Stimulated activated CD4-positive, alpha-beta T cell treated with anti-CD3 and anti-CD28 coated beads, Interleukin-2, amount 100 ng/mL, for 4 hours (primary cell): ENCODE data around the gene RIPK3.
"Not testable (repeated sequence)": the region's sequence is repeated elsewhere in the genome, so short reads cannot be mapped to it uniquely, and the experiment has no call there.

ENCODE experiments used
- DNase-seq: peaks from one replicate; pipeline ENCODE4 v3.0.0-alpha.2; 2020; ENCODE audit warnings: low read depth

Gene RIPK3

DNA sequence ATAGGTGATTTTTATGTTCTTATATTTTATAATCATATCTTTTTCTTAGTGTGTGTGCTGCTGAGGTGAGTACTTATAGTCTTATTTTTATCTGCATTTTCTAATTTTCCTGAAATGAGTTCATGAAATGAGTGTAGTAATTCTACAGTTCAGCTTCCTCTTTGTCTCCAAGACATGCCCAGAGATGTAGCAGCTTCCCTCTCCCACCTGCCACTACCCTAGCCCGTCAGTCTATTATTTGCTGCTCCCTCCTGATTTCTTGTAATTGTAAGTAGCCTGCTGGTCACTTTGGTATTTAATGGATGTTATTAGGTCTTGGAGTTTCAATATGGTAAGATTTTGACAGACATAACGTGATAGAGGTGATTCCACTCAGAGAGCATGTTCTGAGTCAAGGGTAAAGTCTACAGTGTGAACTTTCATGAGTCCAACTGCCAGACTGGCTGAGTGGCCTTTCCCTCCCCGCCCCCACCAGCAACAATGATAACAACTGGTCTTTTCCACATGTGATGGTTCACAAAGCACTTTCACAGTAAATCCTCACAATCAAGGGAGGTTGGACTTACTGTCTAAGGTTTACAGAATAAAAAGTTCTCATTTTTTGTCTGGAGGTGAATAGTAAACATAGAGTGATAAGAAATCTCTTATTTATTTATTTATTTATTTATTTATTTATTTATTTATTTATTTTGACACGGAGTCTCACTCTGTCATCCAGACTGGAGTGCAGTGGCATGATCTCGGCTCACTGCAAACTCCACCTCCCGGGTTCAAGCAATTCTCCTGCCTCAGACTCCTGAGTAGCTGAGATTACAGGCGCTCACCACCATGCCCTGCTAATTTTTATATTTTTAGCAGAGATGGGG is 4.2 kb upstream of the RIPK3 start:
- DNase-seq, result no peak

- no peak for DNase-seq
These were observed 3.1 kb upstream of the RIPK3 start for GRCh38 chr14:24342889-24343288.

DNA sequence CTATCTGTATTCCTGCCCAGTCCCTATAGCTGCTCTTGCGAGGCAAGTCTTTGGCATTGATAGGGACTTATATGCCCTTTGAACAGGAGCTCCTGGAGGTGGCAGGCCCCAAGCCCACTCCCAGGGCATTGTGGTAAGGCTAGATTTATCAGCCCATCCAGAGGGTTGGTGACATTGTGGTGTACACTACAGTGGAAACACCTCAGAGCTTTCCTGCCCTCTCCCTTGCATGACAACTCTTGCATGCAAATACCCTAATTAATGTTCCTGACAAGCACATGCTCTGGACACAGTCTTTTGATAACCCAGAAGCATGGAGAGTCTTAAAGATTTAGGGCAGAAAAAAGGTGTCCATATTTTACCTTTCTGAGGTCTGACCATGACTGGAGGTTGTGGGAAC is 815 bp upstream of the RIPK3 start:
- DNase-seq, result no peak

GRCh38 chr14:24338843-24339242 is 948 bp downstream of the RIPK3 start:
- no peak for DNase-seq

- DNase-seq, result no peak
These were observed 2.0 kb downstream of the RIPK3 start for GRCh38 chr14:24337824-24338175.

DNA sequence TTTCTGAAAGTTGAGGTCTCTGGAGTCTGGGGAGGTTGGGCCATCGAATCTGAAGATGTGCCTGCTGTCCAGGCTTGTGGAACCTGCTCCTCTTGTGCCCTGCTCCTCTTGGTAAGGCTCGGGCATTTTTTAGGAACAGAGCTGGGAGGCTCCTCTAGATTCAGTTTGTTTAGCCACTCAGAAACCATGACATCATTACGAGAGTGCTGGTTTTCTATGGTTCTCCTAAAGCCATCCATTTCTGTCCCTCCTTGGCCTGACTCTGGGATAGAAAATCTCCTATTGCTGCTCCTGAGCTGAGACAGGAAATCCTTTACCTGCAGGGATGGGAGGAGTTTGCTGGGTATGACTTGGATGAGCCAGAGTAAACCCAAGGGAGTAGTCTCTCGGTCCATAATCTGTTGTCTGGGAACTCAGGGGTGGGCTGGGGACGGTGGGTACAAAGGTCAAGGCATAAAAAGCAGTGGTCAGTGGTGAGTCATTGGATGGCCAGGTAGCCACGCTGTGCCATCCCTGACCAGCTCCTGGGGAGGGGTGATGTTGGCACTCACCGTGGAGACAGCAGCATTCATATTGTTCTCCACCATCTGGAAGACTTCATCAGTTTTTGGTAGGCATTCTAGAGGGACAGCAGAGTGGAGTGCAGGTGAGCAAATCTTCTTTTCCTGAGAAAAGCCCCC is 2.5 kb downstream of the RIPK3 start:
- no peak for DNase-seq

- no peak for DNase-seq
These were observed 4.2 kb downstream of the RIPK3 start for GRCh38 chr14:24335461-24336171.

- no peak for DNase-seq
These were observed 5.1 kb downstream of the RIPK3 start, which contains the start of gene ADCY4 for GRCh38 chr14:24334431-24335291. Gene ADCY4, minus strand, starts transcription at chr14:24335071. Its CDS starts 419 bp downstream, at chr14:24334652.

- peak; percentile 84 for DNase-seq
These were observed 7.4 kb downstream of the RIPK3 start for GRCh38 chr14:24332268-24332993.

- DNase-seq, result no peak
These were observed 8.0 kb downstream of the RIPK3 start for GRCh38 chr14:24331731-24332267.

- no peak for DNase-seq
These were observed 8.7 kb downstream of the RIPK3 start for GRCh38 chr14:24330973-24331674.

DNA sequence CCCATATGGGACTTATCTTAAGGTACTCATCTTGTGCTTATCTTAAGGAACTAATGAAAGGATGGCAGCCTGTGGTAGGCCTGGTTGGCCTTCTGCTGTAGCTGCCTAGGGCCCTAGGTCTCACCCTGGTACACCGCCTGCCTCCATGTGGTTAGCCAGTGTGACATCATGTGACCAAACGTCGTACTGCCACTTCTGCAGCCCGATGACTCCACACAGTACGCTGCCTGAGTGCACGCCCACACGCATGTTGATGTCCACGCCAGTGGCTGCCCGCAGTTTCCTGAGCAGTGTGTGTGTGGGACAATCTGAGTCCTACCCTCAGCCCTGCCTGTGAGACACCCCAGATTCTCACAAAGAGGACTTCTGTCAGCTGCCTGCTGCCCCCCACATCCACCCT is 10.1 kb downstream of the RIPK3 start:
- DNase-seq, result no peak

DNA sequence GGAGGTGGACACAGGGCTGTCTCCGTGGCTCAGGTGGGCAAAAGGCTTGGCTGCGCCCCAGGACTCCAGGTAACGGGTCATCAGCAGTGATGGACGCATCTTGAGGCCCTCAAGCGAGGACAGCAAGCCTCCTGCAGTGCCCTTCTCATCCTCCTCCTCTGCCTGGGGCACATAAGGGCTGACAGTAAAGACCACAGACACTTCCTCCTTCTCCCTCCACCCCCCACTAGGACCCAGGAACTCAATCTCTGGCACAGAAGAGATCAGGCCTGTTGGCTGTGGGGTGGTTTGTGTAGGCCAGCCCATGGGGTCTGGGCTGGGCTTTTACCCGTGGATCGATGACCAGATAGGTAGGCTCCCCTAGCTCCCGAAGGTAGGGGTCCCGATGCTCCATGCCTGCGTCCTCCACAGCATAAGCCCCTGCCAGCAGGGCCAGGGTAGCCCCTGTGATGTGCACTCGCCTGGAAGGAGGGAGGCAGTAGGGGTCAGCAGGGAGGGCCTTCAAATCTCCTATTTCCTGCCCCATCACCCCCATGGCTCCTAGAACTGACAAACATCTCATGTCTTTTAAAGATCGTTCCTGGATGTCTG is 10.6 kb downstream of the RIPK3 start:
- no peak for DNase-seq

DNA sequence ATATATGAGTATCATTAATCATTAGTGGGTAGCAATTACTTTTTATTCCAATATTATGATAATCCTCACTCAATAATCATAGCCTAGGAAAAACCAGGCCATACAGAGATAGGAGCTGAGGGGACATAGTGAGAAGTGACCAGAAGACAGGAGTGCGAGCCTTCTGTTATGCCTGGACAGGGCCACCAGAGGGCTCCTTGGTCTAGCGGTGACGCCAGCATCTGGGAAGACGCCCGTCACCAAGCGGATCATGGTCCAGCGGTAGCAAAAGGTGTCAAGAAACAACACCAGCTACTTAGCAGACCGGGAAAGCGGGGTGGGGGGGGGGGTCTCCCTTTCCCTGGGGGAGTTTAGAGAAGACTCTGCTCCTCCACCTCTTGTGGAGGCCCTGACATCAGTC is 11.9 kb downstream of the RIPK3 start:
- not testable (repeated sequence) for DNase-seq

- no peak for DNase-seq
These were observed 12.5 kb downstream of the RIPK3 start for GRCh38 chr14:24327303-24327702.

DNA sequence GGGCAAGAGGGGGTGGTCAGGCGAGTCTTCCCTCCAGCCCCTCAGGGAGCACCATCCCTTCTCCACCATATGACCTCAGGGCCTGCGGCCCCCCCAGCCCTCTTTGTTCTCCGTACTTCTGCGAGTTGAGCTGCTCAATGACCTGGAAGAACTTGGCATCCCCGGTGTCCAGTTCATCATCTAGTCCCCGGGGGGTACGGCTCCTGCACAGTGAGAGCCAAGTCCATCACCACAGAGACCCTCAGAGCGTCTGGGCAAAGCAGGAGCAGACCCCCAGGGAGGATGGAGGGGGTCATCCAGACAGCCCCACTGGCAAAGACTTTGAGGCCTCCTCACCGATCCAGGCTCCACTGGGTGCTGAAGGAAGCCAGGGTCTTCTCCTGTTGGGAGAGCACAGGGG is 13.8 kb downstream of the RIPK3 start:
- DNase-seq, result no peak

- DNase-seq, result no peak
These were observed 14.7 kb downstream of the RIPK3 start for GRCh38 chr14:24325041-24325530.

DNA sequence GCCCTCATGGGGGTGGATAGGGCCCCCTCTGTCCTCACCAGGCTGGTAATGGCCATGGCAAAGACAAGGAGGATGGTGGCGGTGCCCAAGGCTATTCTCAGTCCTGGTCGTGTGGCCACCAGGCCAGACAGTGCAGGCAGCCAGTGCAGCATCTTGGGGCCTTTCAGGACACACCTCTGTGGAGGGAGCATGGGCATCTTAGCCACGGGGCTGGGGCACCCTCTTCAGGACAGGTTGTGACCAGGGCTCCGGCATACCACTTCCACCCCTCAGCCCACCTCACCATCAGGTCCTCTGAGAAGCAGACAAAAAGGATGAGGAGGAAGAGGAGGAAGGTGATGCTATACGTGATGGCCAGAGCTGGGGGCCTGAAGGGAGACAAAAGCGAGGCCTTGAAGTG is 15.8 kb downstream of the RIPK3 start:
- no peak for DNase-seq

GRCh38 chr14:24323341-24323740 is 16.4 kb downstream of the RIPK3 start:
- no peak for DNase-seq

GRCh38 chr14:24322672-24323071 is 17.1 kb downstream of the RIPK3 start:
- DNase-seq, result no peak
